Mesenchymal stem cell (in vitro differentiated cells and primary cell): ENCODE results near the gene PGGHG.

ENCODE experiments used
- DNase-seq: peaks from one replicate; pipeline ENCODE4 v3.0.0-alpha.2; 2013
- H2AFZ ChIP-seq: one replicate; pipeline ENCODE4 v1.6.1; 2013; ENCODE audit warnings: low read depth, mild to moderate bottlenecking, control low read depth, inconsistent platforms, low read length, moderate library complexity
- H2AK5ac ChIP-seq: 2 replicates; pipeline ENCODE4 v1.6.1; 2013; ENCODE audit warnings: low read length, moderate library complexity, mild to moderate bottlenecking, inconsistent platforms; ENCODE audit not compliant: severe bottlenecking
- H2BK120ac ChIP-seq: one replicate; pipeline ENCODE4 v1.6.1; 2013; ENCODE audit warnings: low read depth, mild to moderate bottlenecking, inconsistent platforms, low read length, moderate library complexity
- H2BK12ac ChIP-seq, 2 experiments: one replicate each; pipeline ENCODE4 v1.6.1; 2013; ENCODE audit warnings: inconsistent platforms in 2 of 2, low read length in 2 of 2, mild to moderate bottlenecking in 2 of 2, moderate library complexity in 2 of 2, control low read depth in 1 of 2
- H2BK15ac ChIP-seq: one replicate; pipeline ENCODE4 v1.6.1; 2013; ENCODE audit warnings: mild to moderate bottlenecking, low read depth, inconsistent platforms; ENCODE audit not compliant: poor library complexity, severe bottlenecking
- H2BK5ac ChIP-seq: 2 replicates; pipeline ENCODE4 v1.6.1; 2013; ENCODE audit warnings: low read depth, mild to moderate bottlenecking, low read length, control low read depth, inconsistent platforms; ENCODE audit not compliant: poor library complexity, severe bottlenecking
- H3K14ac ChIP-seq, 2 experiments: one replicate each; pipeline ENCODE4 v1.6.1; 2013; ENCODE audit warnings: inconsistent platforms in 2 of 2, low read length in 2 of 2, control low read depth in 1 of 2, mild to moderate bottlenecking in 1 of 2, moderate library complexity in 1 of 2
- H3K18ac ChIP-seq, 2 experiments: one replicate each; pipeline ENCODE4 v1.6.1; 2013; ENCODE audit warnings: inconsistent platforms in 2 of 2, low read length in 2 of 2, control low read depth in 1 of 2, low read depth in 1 of 2, mild to moderate bottlenecking in 1 of 2
- H3K23ac ChIP-seq, 2 experiments: one replicate each; pipeline ENCODE4 v1.6.1; 2013; ENCODE audit warnings: inconsistent platforms in 2 of 2, low read length in 2 of 2, mild to moderate bottlenecking in 2 of 2, moderate library complexity in 2 of 2, control low read depth in 1 of 2
- H3K27ac ChIP-seq: 2 replicates; pipeline ENCODE4 v1.5.1; 2013; ENCODE audit warnings: mild to moderate bottlenecking, moderate library complexity, low read length, control low read depth, inconsistent platforms; ENCODE audit not compliant: poor library complexity, severe bottlenecking
- H3K27me3 ChIP-seq, 2 experiments: 2 replicates each; pipeline versions ENCODE4 v1.6.1 to v1.7.0; 2013; ENCODE audit warnings: low read length in 2 of 2, mild to moderate bottlenecking in 2 of 2, moderate library complexity in 2 of 2, control low read depth in 1 of 2, inconsistent platforms in 1 of 2; ENCODE audit not compliant: control insufficient read depth in 1 of 2, insufficient read depth in 1 of 2
- H3K36me3 ChIP-seq, 2 experiments: 2 replicates each; pipeline versions ENCODE4 v1.6.1 to v1.7.0; 2013; ENCODE audit warnings: low read length in 2 of 2, control low read depth in 1 of 2, inconsistent platforms in 1 of 2, low read depth in 1 of 2, mild to moderate bottlenecking in 1 of 2; ENCODE audit not compliant: insufficient read depth in 2 of 2, control insufficient read depth in 1 of 2
- H3K4ac ChIP-seq, 2 experiments: one replicate each; pipeline ENCODE4 v1.6.1; 2013; ENCODE audit warnings: inconsistent platforms in 2 of 2, low read length in 2 of 2, mild to moderate bottlenecking in 2 of 2, moderate library complexity in 2 of 2, control low read depth in 1 of 2, low read depth in 1 of 2
- H3K4me1 ChIP-seq: 2 replicates; pipeline ENCODE4 v1.6.1; 2013; ENCODE audit warnings: low read depth, low read length, control low read depth; ENCODE audit not compliant: control insufficient read depth, insufficient read depth
- H3K4me2 ChIP-seq: 2 replicates; pipeline ENCODE4 v1.6.1; 2013; ENCODE audit warnings: low read length, mild to moderate bottlenecking, inconsistent platforms; ENCODE audit not compliant: poor library complexity, severe bottlenecking
- H3K4me3 ChIP-seq, 2 experiments: 2 replicates each; pipeline versions ENCODE4 v1.5.1 to v1.7.0; 2013; ENCODE audit warnings: low read length in 2 of 2, mild to moderate bottlenecking in 2 of 2, control low read depth in 1 of 2, low read depth in 1 of 2; ENCODE audit not compliant: insufficient read depth in 1 of 2
- H3K79me1 ChIP-seq: replicated peaks from 2 replicates; pipeline ENCODE4 v1.6.1; 2013; ENCODE audit warnings: mild to moderate bottlenecking, control low read depth, low read length, inconsistent platforms; ENCODE audit not compliant: poor library complexity, severe bottlenecking
- H3K9ac ChIP-seq: 2 replicates; pipeline ENCODE4 v1.7.0; 2013; ENCODE audit warnings: mild to moderate bottlenecking, low read length, moderate library complexity
- H3K9me3 ChIP-seq: 2 replicates; pipeline ENCODE4 v1.7.0; 2013; ENCODE audit warnings: mild to moderate bottlenecking, low read length; ENCODE audit not compliant: control insufficient read depth
- H4K8ac ChIP-seq: one replicate; pipeline ENCODE4 v1.6.1; 2013; ENCODE audit warnings: inconsistent platforms, mild to moderate bottlenecking, low read length, moderate library complexity
- H4K91ac ChIP-seq: one replicate; pipeline ENCODE4 v1.6.1; 2013; ENCODE audit warnings: mild to moderate bottlenecking, low read length, inconsistent platforms
- WGBS: methylation state at CpG from one replicate; pipeline ENCODE4 v1.1.7; 2013; ENCODE audit warnings: mixed read lengths; 5-methylcytosine and 5-hydroxymethylcytosine counted together

Gene PGGHG

GRCh38 chr11:335779-336658, 47.1 kb downstream of the PGGHG start:
- no peaks in the 10 kb centered on the region for H3K27me3 ChIP-seq
- peak overlapping the region; percentile 35 for H4K91ac ChIP-seq
- peak overlapping the region; percentile 36 for H3K9ac ChIP-seq
- H2AK5ac ChIP-seq, result peak overlapping the region; percentile 5
- no peak overlapping the region for H2BK5ac ChIP-seq
- peak overlapping the region; percentile 31 to 88 for H3K18ac ChIP-seq
- no peak overlapping the region for H2AFZ ChIP-seq
- peak; percentile 31 for DNase-seq
- no peak overlapping the region for H3K14ac ChIP-seq
- H3K4me2 ChIP-seq, result no peak overlapping the region
- WGBS, result 60% methylated on average over 14 of the region's 15 CpGs
- no peaks in the 10 kb centered on the region for H3K36me3 ChIP-seq
- peak overlapping the region in 1 of 2 experiments; percentile 28 for H3K4me3 ChIP-seq
- peak overlapping the region; percentile 34 to 61 for H2BK12ac ChIP-seq
- peak overlapping the region; percentile 58 for H4K8ac ChIP-seq
- H3K27ac ChIP-seq, result peak overlapping the region; percentile 51
- no peak overlapping the region for H2BK15ac ChIP-seq
- H3K4me1 ChIP-seq, result peaks cover 13% of the 10 kb centered on the region
- H3K79me1 ChIP-seq, result no peaks in the 10 kb centered on the region
- no peak overlapping the region for H3K23ac ChIP-seq
- peak overlapping the region; percentile 9 to 32 for H3K4ac ChIP-seq
- H2BK120ac ChIP-seq, result peak overlapping the region; percentile 44
- H3K9me3 ChIP-seq, result no peaks in the 10 kb centered on the region

GRCh38 chr11:336659-337198, 47.8 kb downstream of the PGGHG start:
- DNase-seq, result no peak
- no peak overlapping the region for H4K8ac ChIP-seq
- no peak overlapping the region for H3K14ac ChIP-seq
- H3K79me1 ChIP-seq, result no peaks in the 10 kb centered on the region
- H2BK120ac ChIP-seq, result no peak overlapping the region
- WGBS, result 93% methylated on average over 4 of the region's 4 CpGs
- no peak overlapping the region for H3K27ac ChIP-seq
- peak overlapping the region; percentile 5 for H2AK5ac ChIP-seq
- H3K4me3 ChIP-seq, result no peak overlapping the region
- no peak overlapping the region for H2BK15ac ChIP-seq
- peaks cover 13% of the 10 kb centered on the region for H3K4me1 ChIP-seq
- H3K18ac ChIP-seq, result no peak overlapping the region
- H3K27me3 ChIP-seq, result no peaks in the 10 kb centered on the region
- no peak overlapping the region for H2AFZ ChIP-seq
- no peak overlapping the region for H3K9ac ChIP-seq
- H3K4ac ChIP-seq, result no peak overlapping the region
- no peak overlapping the region for H3K23ac ChIP-seq
- no peak overlapping the region for H3K4me2 ChIP-seq
- H3K36me3 ChIP-seq, result no peaks in the 10 kb centered on the region
- H2BK12ac ChIP-seq, result no peak overlapping the region
- no peaks in the 10 kb centered on the region for H3K9me3 ChIP-seq
- no peak overlapping the region for H4K91ac ChIP-seq
- H2BK5ac ChIP-seq, result no peak overlapping the region

GRCh38 chr11:337711-338110, 48.8 kb downstream of the PGGHG start:
- Histone ChIP-seq H3K79me1 (no peaks in the 10 kb centered on the region), H3K36me3 (no peaks in the 10 kb centered on the region), H2BK15ac (no peak overlapping the region), H3K4ac (no peak overlapping the region), H3K27ac (no peak overlapping the region), H3K4me1 (peaks cover 13% of the 10 kb centered on the region), H3K27me3 (no peaks in the 10 kb centered on the region), H3K14ac (peak overlapping the region in 1 of 2 experiments; percentile 37), H3K23ac (no peak overlapping the region), H3K4me3 (no peak overlapping the region), H3K9ac (no peak overlapping the region), H2BK5ac (no peak overlapping the region), H3K18ac (no peak overlapping the region), H4K91ac (no peak overlapping the region), H2BK12ac (no peak overlapping the region), H4K8ac (no peak overlapping the region), H3K9me3 (no peaks in the 10 kb centered on the region), H3K4me2 (no peak overlapping the region), H2AK5ac (no peak overlapping the region), H2AFZ (no peak overlapping the region), H2BK120ac (no peak overlapping the region)
- 90% methylated on average over 3 of the region's 6 CpGs for WGBS
- no peak for DNase-seq

- 89% methylated on average over 1 of the region's 2 CpGs for WGBS
- Histone ChIP-seq H3K27me3 (no peaks in the 10 kb centered on the region), H3K36me3 (no peaks in the 10 kb centered on the region), H2BK5ac (no peak overlapping the region), H3K14ac (no peak overlapping the region), H3K27ac (no peak overlapping the region), H3K4me3 (no peak overlapping the region), H3K4me1 (peaks cover 9% of the 10 kb centered on the region), H3K9ac (no peak overlapping the region), H3K18ac (no peak overlapping the region), H4K8ac (no peak overlapping the region), H3K4ac (no peak overlapping the region), H2BK120ac (no peak overlapping the region), H3K79me1 (no peaks in the 10 kb centered on the region), H2BK12ac (no peak overlapping the region), H2BK15ac (no peak overlapping the region), H4K91ac (no peak overlapping the region), H2AFZ (no peak overlapping the region), H3K4me2 (no peak overlapping the region), H2AK5ac (no peak overlapping the region), H3K23ac (no peak overlapping the region), H3K9me3 (no peaks in the 10 kb centered on the region)
- DNase-seq, result no peak
Measured at GRCh38 chr11:339963-340362, 51.0 kb downstream of the PGGHG start.
